Measurements from ENCODE around the gene BID. TPM values are rescaled to one million over a fixed set of nuclear protein-coding genes. Genes with fewer than 3 reads are reported as not detected.

BID gene
- total RNA-seq, 1 experiment from 2014 or later, result 44.4 TPM

GRCh38 chr22:17738386-17739128 is 35.7 kb downstream of the BID start:
- H3F3A ChIP-seq (ENCODE audit: insufficient read depth, low read depth), result no peaks in the 10 kb centered on the region
- no peaks in the 10 kb centered on the region for H3K9me2 ChIP-seq (ENCODE audit: insufficient read depth)
- no peaks in the 10 kb centered on the region for H3K79me2 ChIP-seq (ENCODE audit: low read depth)
- H3K4me2 ChIP-seq, result no peak overlapping the region
- no TSS peak for BruUV-seq (replicated peaks)
- H2AFZ ChIP-seq, result no peak overlapping the region
- H3K36me3 ChIP-seq (ENCODE audit: low read depth), result no peaks in the 10 kb centered on the region
- POLR2A ChIA-PET (ENCODE audit: unreplicated experiment), result no interaction called here
- H3K9me3 ChIP-seq (ENCODE audit: insufficient read depth, low read depth), result no peaks in the 10 kb centered on the region
- H3K4me1 ChIP-seq (replicated peaks; ENCODE audit: insufficient read depth), result no peaks in the 10 kb centered on the region
- CTCF ChIA-PET, result no interaction called here
- no peaks in the 10 kb centered on the region for H3K27me3 ChIP-seq (ENCODE audit: insufficient read depth, low read depth)
- H3K27ac ChIP-seq, result no peak overlapping the region
- DNase-seq, result no peak
- no peaks in the 10 kb centered on the region; the same call in 1 of the 2 replicates for H4K20me1 ChIP-seq (ENCODE audit: insufficient read depth)
- no peak overlapping the region for H3K4me3 ChIP-seq
- intact Hi-C loops (cut with micrococcal nuclease; ENCODE audit: unreplicated experiment), result loop anchor here (5.0 kb wide), 1 partner anchor 181 kb away; no protein-coding TSS in a partner anchor
- TF ChIP-seq, protein P1, sequence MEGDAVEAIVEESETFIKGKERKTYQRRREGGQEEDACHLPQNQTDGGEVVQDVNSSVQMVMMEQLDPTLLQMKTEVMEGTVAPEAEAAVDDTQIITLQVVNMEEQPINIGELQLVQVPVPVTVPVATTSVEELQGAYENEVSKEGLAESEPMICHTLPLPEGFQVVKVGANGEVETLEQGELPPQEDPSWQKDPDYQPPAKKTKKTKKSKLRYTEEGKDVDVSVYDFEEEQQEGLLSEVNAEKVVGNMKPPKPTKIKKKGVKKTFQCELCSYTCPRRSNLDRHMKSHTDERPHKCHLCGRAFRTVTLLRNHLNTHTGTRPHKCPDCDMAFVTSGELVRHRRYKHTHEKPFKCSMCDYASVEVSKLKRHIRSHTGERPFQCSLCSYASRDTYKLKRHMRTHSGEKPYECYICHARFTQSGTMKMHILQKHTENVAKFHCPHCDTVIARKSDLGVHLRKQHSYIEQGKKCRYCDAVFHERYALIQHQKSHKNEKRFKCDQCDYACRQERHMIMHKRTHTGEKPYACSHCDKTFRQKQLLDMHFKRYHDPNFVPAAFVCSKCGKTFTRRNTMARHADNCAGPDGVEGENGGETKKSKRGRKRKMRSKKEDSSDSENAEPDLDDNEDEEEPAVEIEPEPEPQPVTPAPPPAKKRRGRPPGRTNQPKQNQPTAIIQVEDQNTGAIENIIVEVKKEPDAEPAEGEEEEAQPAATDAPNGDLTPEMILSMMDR (conservative IDR thresholded peaks at IDR 0.05), result no peak
- no peak for TF ChIP-seq EZH2 (IDR thresholded peaks at IDR 0.05; ENCODE audit: low read depth)

- Histone ChIP-seq H4K20me1 (ENCODE audit: insufficient read depth) (no peaks in the 10 kb centered on the region), H3K4me2 (no peak overlapping the region), H3K27ac (no peak overlapping the region), H3K36me3 (ENCODE audit: low read depth) (no peaks in the 10 kb centered on the region), H3K9me3 (ENCODE audit: insufficient read depth, low read depth) (no peaks in the 10 kb centered on the region), H2AFZ (no peak overlapping the region), H3K9me2 (ENCODE audit: insufficient read depth) (no peaks in the 10 kb centered on the region), H3K79me2 (ENCODE audit: low read depth) (no peaks in the 10 kb centered on the region), H3F3A (ENCODE audit: insufficient read depth, low read depth) (no peaks in the 10 kb centered on the region), H3K27me3 (ENCODE audit: insufficient read depth, low read depth) (no peaks in the 10 kb centered on the region), H3K4me1 (replicated peaks; ENCODE audit: insufficient read depth) (no peaks in the 10 kb centered on the region), H3K4me3 (no peak overlapping the region)
- CTCF ChIA-PET, result no interaction called here
- intact Hi-C loops (cut with micrococcal nuclease; ENCODE audit: unreplicated experiment), result no loop called here
- POLR2A ChIA-PET (ENCODE audit: unreplicated experiment), result no interaction called here
- no TSS peak for BruUV-seq (replicated peaks)
- TF ChIP-seq, protein P1 (conservative IDR thresholded peaks at IDR 0.05), result no peak
- TF ChIP-seq EZH2 (IDR thresholded peaks at IDR 0.05; ENCODE audit: low read depth), result no peak
- no peak for DNase-seq
Measured at GRCh38 chr22:17734187-17734586, 40.1 kb downstream of the BID start.

GRCh38 chr22:17733466-17733865 is 40.8 kb downstream of the BID start:
- Histone ChIP-seq H3K9me2 (ENCODE audit: insufficient read depth) (no peaks in the 10 kb centered on the region), H3K27me3 (ENCODE audit: insufficient read depth, low read depth) (no peaks in the 10 kb centered on the region), H3F3A (ENCODE audit: insufficient read depth, low read depth) (no peaks in the 10 kb centered on the region), H3K27ac (no peak overlapping the region), H2AFZ (no peak overlapping the region), H3K4me1 (replicated peaks; ENCODE audit: insufficient read depth) (no peaks in the 10 kb centered on the region), H3K79me2 (ENCODE audit: low read depth) (no peaks in the 10 kb centered on the region), H4K20me1 (ENCODE audit: insufficient read depth) (no peaks in the 10 kb centered on the region), H3K4me3 (no peak overlapping the region), H3K4me2 (no peak overlapping the region), H3K9me3 (ENCODE audit: insufficient read depth, low read depth) (no peaks in the 10 kb centered on the region), H3K36me3 (ENCODE audit: low read depth) (no peaks in the 10 kb centered on the region)
- no peak for DNase-seq
- intact Hi-C loops (cut with micrococcal nuclease; ENCODE audit: unreplicated experiment), result no loop called here
- BruUV-seq (replicated peaks), result no TSS peak
- TF ChIP-seq EZH2 (IDR thresholded peaks at IDR 0.05; ENCODE audit: low read depth), result no peak
- TF ChIP-seq, protein P1 (conservative IDR thresholded peaks at IDR 0.05), result no peak
- ChIA-PET CTCF (no interaction called here), POLR2A (ENCODE audit: unreplicated experiment) (interaction anchor here (0.7 kb wide), 1 partner anchor 62 kb away, joined by 3 read pairs; no protein-coding TSS in a partner anchor)

Measured in PC-9 (cell line).